Lung microvascular endothelial cell (primary cell): ENCODE data around the gene LEPROT. TPM values are rescaled to one million over a fixed set of nuclear protein-coding genes. Genes with fewer than 3 reads are reported as not detected.

Experiments used
- DNase-seq, 2 donors: peaks; one replicate each; pipeline versions ENCODE4 v3.0.0 to v3.0.0-alpha.2; 2010; ENCODE audit warnings: low read depth in 2 of 2
- total RNA-seq: library from RNA; depleted of rRNA; stranded (reverse); fragments of >200 nt; gene quantifications from 2 replicates; pipeline ENCODE4 v1.2.1, GENCODE V29; 2014

The LEPROT gene
- total RNA-seq, 1 donor from 2014 or later = 57.3 TPM

- peak; percentile 61 to 67 for DNase-seq
Observed at GRCh38 chr1:65476327-65476726, 55.9 kb downstream of the LEPROT start.

- no peak for DNase-seq
Observed at GRCh38 chr1:65477414-65478378, 57.2 kb downstream of the LEPROT start.

- no peak for DNase-seq
Observed at GRCh38 chr1:65478379-65479026, 58.0 kb downstream of the LEPROT start.

- no peak for DNase-seq
Observed at GRCh38 chr1:65479554-65480204, 59.2 kb downstream of the LEPROT start.

GRCh38 chr1:65480684-65481405, 60.4 kb downstream of the LEPROT start:
- no peak for DNase-seq

GRCh38 chr1:65483993-65484754, 63.7 kb downstream of the LEPROT start:
- DNase-seq = no peak

Other genes starting within 250 kb of the LEPROT start
- 2.8 and 7.7 TPM in 2 replicates for gene DNAJC6, start 111.1 kb upstream of the LEPROT start, total RNA-seq
- gene LEPR, start within 50 bp of the LEPROT start, total RNA-seq = 24.8 and 34.3 TPM in 2 replicates